HepG2 (cell line): ENCODE data around the gene PIK3IP1. TPM values are rescaled to one million over a fixed set of nuclear protein-coding genes. Genes with fewer than 3 reads are reported as not detected.

Experiments used
- ATAC-seq: fragments of 200-7000 bp; cut with Tn5 transposase; 3 replicates; pipeline ENCODE4 v1.9.1; 2020; ENCODE audit warnings: mild to moderate bottlenecking, moderate library complexity
- BruUV-seq: library from RNA; stranded (reverse); fragments of 400-500 nt; replicated peaks from 2 replicates; lab custom pipeline; 2021; lab: Mats Ljungman, UMichigan
- CTCF ChIA-PET: fragments of 300-600 bp; formaldehyde crosslinking; extraction: SDS; loops from one replicate; lab custom pipeline; 2021; ENCODE audit warnings: low total read pairs, inconsistent platforms, low intra/inter-chr PET ratio; lab: Yijun Ruan, JAX
- POLR2A ChIA-PET: fragments of 350-600 bp; sonication (Branson Sonifier 250); formaldehyde crosslinking; loops from one replicate; lab custom pipeline; 2020; ENCODE audit warnings: antibody characterized with exemption, inconsistent platforms; lab: Yijun Ruan, JAX
- DNase-seq: peaks from one replicate; pipeline ENCODE4 v3.0.0-alpha.2; 2015; ENCODE audit warnings: low spot score
- FAIRE-seq: peaks from 3 replicates; lab custom pipeline; 2011; peaks lifted over from hg19 to GRCh38; lab: Jason Lieb, UNC
- H2AFZ ChIP-seq: one replicate; pipeline ENCODE4 v1.6.1; 2011; ENCODE audit warnings: low read length, inconsistent platforms
- H3K27ac ChIP-seq: fragments of 300-600 bp; 3 replicates; pipeline ENCODE4 v1.8.0; 2011; ENCODE audit warnings: mixed run types, mild to moderate bottlenecking, mixed read lengths, low read length, inconsistent platforms; ENCODE audit not compliant: insufficient read depth; ENCODE audit errors: extremely low read length
- H3K27me3 ChIP-seq, 2 experiments: fragments of 200-600 bp in 1 of 2; 2 replicates in 1 of 2; 3 replicates in 1 of 2; pipeline versions ENCODE4 v1.6.0 to v1.8.0; 2011; ENCODE audit warnings: low read length in 2 of 2, mild to moderate bottlenecking in 2 of 2, moderate library complexity in 2 of 2, inconsistent platforms in 1 of 2; ENCODE audit not compliant: insufficient read depth in 2 of 2, control insufficient read depth in 1 of 2
- H3K36me3 ChIP-seq, 2 experiments: fragments of 200-600 bp in 1 of 2; replicated peaks in 1 of 2; 2 replicates in 1 of 2; 3 replicates in 1 of 2; pipeline versions ENCODE4 v1.5.1 to v1.8.0; 2011; ENCODE audit warnings: low read length in 2 of 2, inconsistent platforms in 1 of 2; ENCODE audit not compliant: insufficient read depth in 2 of 2, control insufficient read depth in 1 of 2
- H3K4me1 ChIP-seq: 2 replicates; pipeline ENCODE4 v1.5.1; 2012; ENCODE audit warnings: low read length, inconsistent platforms; ENCODE audit not compliant: insufficient read depth
- H3K4me2 ChIP-seq: 2 replicates; pipeline ENCODE4 v1.6.0; 2011; ENCODE audit warnings: low read depth, low read length, inconsistent platforms
- H3K4me3 ChIP-seq, 3 experiments: fragments of 200-600 bp in 1 of 3; sonication (generic), shearing (Covaris generic) in 1 of 3; replicated peaks in 1 of 3; 2 replicates each; pipeline ENCODE4 v1.5.1; 2011 to 2016; ENCODE audit warnings: low read length in 3 of 3, inconsistent platforms in 2 of 3, low read depth in 2 of 3, mild to moderate bottlenecking in 2 of 3, control low read depth in 1 of 3, mixed read lengths in 1 of 3; ENCODE audit not compliant: insufficient read depth in 1 of 3
- H3K79me2 ChIP-seq: one replicate; pipeline ENCODE4 v1.6.1; 2011; ENCODE audit warnings: low read length, inconsistent platforms; ENCODE audit not compliant: insufficient read depth
- H3K9ac ChIP-seq: 2 replicates; pipeline ENCODE4 v1.6.0; 2011; ENCODE audit warnings: mild to moderate bottlenecking, low read depth, low read length, inconsistent platforms; ENCODE audit not compliant: insufficient read depth
- H3K9me3 ChIP-seq: 2 replicates; pipeline ENCODE4 v1.5.1; 2012; ENCODE audit warnings: mild to moderate bottlenecking, low read length
- H4K20me1 ChIP-seq: 2 replicates; pipeline ENCODE4 v1.6.0; 2011; ENCODE audit warnings: inconsistent platforms, mild to moderate bottlenecking, low read length, moderate library complexity; ENCODE audit not compliant: insufficient read depth
- EHMT2 ChIP-seq: fragments of 200-600 bp; sonication (generic); IDR thresholded peaks from 2 replicates; pipeline ENCODE4 v1.7.0; 2017; ENCODE audit warnings: antibody characterized with exemption, low read depth, low read length, borderline replicate concordance
- HOXA7 ChIP-seq: sonication (generic); formaldehyde crosslinking; IDR thresholded peaks from 2 replicates; pipeline ENCODE4 v1.8.1; 2022; ENCODE audit warnings: mild to moderate bottlenecking, missing genetic modification reagents, moderate library complexity
- MAFK ChIP-seq, 2 experiments: IDR thresholded peaks in 1 of 2; conservative IDR thresholded peaks in 1 of 2; 2 replicates each; pipeline ENCODE4 v1.6.1; 2011; ENCODE audit warnings: improper control_type of control experiment in 2 of 2, low read length in 2 of 2
- SMYD3 ChIP-seq: sonication (generic); formaldehyde crosslinking; IDR thresholded peaks from 2 replicates; pipeline ENCODE4 v1.8.1; 2023; ENCODE audit warnings: mild to moderate bottlenecking, missing genetic modification reagents
- ZFAT ChIP-seq: sonication (generic); formaldehyde crosslinking; conservative IDR thresholded peaks from 2 replicates; pipeline ENCODE4 v1.8.1; 2023; ENCODE audit warnings: missing genetic modification reagents, inconsistent platforms
- ZFP36 ChIP-seq: fragments of 150-350 bp; IDR thresholded peaks from 2 replicates; pipeline ENCODE4 v1.6.1; 2018; ENCODE audit warnings: borderline replicate concordance, low read length, low read depth; ENCODE audit not compliant: partially characterized antibody
- ZNF383 ChIP-seq: sonication (generic); formaldehyde crosslinking; IDR thresholded peaks from 2 replicates; pipeline ENCODE4 v1.4.0; 2020; ENCODE audit warnings: missing genetic modification reagents, mild to moderate bottlenecking, borderline replicate concordance
- WGBS: methylation state at CpG from one replicate; pipeline ENCODE4 v1.1.6; 2017; ENCODE audit warnings: low lambda C conversion rate; 5-methylcytosine and 5-hydroxymethylcytosine counted together
- in situ Hi-C: cut with HindIII; loops from 2 replicates; pipeline ENCODE4 v1.10.0; 2017; ENCODE audit warnings: low pct_unique_long_range_greater_than_20kb; ENCODE audit not compliant: extremely low pct_ligation_motif_present
- intact Hi-C: fragments of 100-400 bp; cut with micrococcal nuclease; formaldehyde crosslinking; loops from one replicate; pipeline ENCODE4 v1.10.0; 2022; ENCODE audit not compliant: unreplicated experiment
- polyA plus RNA-seq, 8 experiments: library from polyadenylated mRNA; depleted of rRNA in 3 of 8; stranded (reverse) in 7 of 8; unstranded in 1 of 8; fragments of >200 nt; fragmentation: Illumina TruSeq in 4 of 8; extraction: Trizol in 4 of 8; gene quantifications; 2 replicates each; pipeline versions ENCODE4 v1.2.1 to v1.2.3, GENCODE V29; 2011 to 2016; ENCODE audit warnings: low read depth in 4 of 8, missing spikeins in 1 of 8, mixed read lengths in 1 of 8; ENCODE audit not compliant: insufficient read depth in 1 of 8
- total RNA-seq, 5 experiments: library from RNA; depleted of rRNA; stranded (reverse); fragments of >200 nt; fragmentation: Illumina TruSeq; extraction: Trizol; gene quantifications; 2 replicates each; pipeline ENCODE4 v1.2.3, GENCODE V29; 2016; ENCODE audit warnings: low read depth in 1 of 5
- TF ChIP-seq, protein P1 (sequence below), 2 experiments: sonication (generic) in 1 of 2; formaldehyde crosslinking in 1 of 2; IDR thresholded peaks; 2 replicates each; pipeline versions ENCODE4 v1.5.1 to v1.6.1; 2011 to 2020; ENCODE audit warnings: borderline replicate concordance in 1 of 2, low read depth in 1 of 2, low read length in 1 of 2, mild to moderate bottlenecking in 1 of 2, missing genetic modification reagents in 1 of 2, moderate library complexity in 1 of 2
- TF ChIP-seq, protein P2 (sequence below): IDR thresholded peaks from 2 replicates; pipeline ENCODE4 v1.6.1; 2016; ENCODE audit warnings: low read depth, borderline replicate concordance
- TF ChIP-seq, protein P3 (sequence below): sonication (generic); formaldehyde crosslinking; IDR thresholded peaks from 2 replicates; pipeline ENCODE4 v1.5.1; 2020; ENCODE audit warnings: mild to moderate bottlenecking, missing genetic modification reagents, moderate library complexity
- TF ChIP-seq, protein P4 (sequence below): sonication (generic); formaldehyde crosslinking; IDR thresholded peaks from 2 replicates; pipeline ENCODE4 v1.9.0; 2021; ENCODE audit warnings: missing genetic modification reagents, mild to moderate bottlenecking, borderline replicate concordance
- TF ChIP-seq, protein P5 (sequence below): sonication (generic); formaldehyde crosslinking; IDR thresholded peaks from 2 replicates; pipeline ENCODE4 v1.4.0; 2020; ENCODE audit warnings: missing genetic modification reagents, mild to moderate bottlenecking, borderline replicate concordance

Gene PIK3IP1
- total and polyA plus RNA-seq, 2 of the 13 experiments (the other 11 are each of a cell fraction or from before 2014, with no cell fraction given): 1.3 to 2.5 TPM

DNA sequence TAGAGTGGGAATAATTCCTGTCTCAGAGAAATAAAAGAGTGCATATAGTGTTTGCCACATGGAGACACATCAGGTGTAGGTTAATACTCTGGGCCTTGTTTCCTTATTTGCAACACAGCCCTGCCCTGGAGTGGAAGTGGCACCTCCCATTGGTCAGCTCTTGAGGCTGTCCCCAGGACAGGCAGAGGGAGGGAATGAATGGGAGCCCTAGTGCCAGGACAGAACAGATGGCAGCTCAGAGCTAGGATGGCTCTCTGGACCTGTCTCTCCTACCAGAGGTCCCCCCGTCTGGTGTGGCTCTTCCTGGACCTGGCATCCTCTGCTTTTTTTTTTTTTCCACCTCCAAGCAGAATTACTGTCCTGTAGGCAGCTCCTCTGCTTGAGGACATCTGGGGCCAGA lies 44.6 kb downstream of the PIK3IP1 start:
- H2AFZ ChIP-seq: no peak overlapping the region
- H3K4me1 ChIP-seq: peaks cover 68% of the 10 kb centered on the region
- H3K9me3 ChIP-seq: no peaks in the 10 kb centered on the region
- no peak overlapping the region for H3K4me3 ChIP-seq
- H3K79me2 ChIP-seq: peaks cover 53% of the 10 kb centered on the region
- no peak overlapping the region for H3K9ac ChIP-seq
- ChIA-PET POLR2A (interaction anchor here (1.1 kb wide), 1 partner anchor 9 kb away, joined by 3 read pairs; no protein-coding TSS in a partner anchor), CTCF (no interaction called here)
- WGBS: 92% methylated on average over 1 of the region's 1 CpG
- ATAC-seq (no peak), FAIRE-seq (no peak), DNase-seq (no peak)
- TF ChIP-seq, protein P1, sequence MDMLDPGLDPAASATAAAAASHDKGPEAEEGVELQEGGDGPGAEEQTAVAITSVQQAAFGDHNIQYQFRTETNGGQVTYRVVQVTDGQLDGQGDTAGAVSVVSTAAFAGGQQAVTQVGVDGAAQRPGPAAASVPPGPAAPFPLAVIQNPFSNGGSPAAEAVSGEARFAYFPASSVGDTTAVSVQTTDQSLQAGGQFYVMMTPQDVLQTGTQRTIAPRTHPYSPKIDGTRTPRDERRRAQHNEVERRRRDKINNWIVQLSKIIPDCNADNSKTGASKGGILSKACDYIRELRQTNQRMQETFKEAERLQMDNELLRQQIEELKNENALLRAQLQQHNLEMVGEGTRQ (IDR thresholded peaks at IDR 0.05; ENCODE audit: low read depth, low read length): no peak
- TF ChIP-seq, protein P1 (CRISPR knock-in tag; IDR thresholded peaks at IDR 0.05; ENCODE audit: borderline replicate concordance): no peak
- TF ChIP-seq ZFP36 (no peak), EHMT2 (no peak), ZFAT (CRISPR knock-in tag) (no peak), ZNF383 (no peak), HOXA7 (CRISPR knock-in tag) (no peak), SMYD3 (CRISPR knock-in tag) (no peak), MAFK (conservative IDR thresholded peaks at IDR 0.05 in 1 of 2, IDR thresholded peaks at IDR 0.05 in 1 of 2; ENCODE audit: low read length in 2 of 2) (no peak)
- TF ChIP-seq, protein P2, sequence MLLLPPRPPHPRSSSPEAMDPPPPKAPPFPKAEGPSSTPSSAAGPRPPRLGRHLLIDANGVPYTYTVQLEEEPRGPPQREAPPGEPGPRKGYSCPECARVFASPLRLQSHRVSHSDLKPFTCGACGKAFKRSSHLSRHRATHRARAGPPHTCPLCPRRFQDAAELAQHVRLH: no peak
- TF ChIP-seq, protein P3, sequence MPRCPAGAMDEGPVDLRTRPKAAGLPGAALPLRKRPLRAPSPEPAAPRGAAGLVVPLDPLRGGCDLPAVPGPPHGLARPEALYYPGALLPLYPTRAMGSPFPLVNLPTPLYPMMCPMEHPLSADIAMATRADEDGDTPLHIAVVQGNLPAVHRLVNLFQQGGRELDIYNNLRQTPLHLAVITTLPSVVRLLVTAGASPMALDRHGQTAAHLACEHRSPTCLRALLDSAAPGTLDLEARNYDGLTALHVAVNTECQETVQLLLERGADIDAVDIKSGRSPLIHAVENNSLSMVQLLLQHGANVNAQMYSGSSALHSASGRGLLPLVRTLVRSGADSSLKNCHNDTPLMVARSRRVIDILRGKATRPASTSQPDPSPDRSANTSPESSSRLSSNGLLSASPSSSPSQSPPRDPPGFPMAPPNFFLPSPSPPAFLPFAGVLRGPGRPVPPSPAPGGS: no peak
- TF ChIP-seq, protein P4, sequence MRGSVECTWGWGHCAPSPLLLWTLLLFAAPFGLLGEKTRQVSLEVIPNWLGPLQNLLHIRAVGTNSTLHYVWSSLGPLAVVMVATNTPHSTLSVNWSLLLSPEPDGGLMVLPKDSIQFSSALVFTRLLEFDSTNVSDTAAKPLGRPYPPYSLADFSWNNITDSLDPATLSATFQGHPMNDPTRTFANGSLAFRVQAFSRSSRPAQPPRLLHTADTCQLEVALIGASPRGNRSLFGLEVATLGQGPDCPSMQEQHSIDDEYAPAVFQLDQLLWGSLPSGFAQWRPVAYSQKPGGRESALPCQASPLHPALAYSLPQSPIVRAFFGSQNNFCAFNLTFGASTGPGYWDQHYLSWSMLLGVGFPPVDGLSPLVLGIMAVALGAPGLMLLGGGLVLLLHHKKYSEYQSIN (CRISPR knock-in tag): no peak
- TF ChIP-seq, protein P5, sequence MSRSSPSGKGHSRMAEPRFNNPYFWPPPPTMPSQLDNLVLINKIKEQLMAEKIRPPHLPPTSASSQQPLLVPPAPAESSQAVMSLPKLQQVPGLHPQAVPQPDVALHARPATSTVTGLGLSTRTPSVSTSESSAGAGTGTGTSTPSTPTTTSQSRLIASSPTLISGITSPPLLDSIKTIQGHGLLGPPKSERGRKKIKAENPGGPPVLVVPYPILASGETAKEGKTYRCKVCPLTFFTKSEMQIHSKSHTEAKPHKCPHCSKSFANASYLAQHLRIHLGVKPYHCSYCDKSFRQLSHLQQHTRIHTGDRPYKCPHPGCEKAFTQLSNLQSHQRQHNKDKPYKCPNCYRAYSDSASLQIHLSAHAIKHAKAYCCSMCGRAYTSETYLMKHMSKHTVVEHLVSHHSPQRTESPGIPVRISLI (CRISPR knock-in tag): no peak
- H3K36me3 ChIP-seq: peaks cover 7 to 67% of the 10 kb centered on the region in 2 experiments
- H4K20me1 ChIP-seq: peaks cover 46% of the 10 kb centered on the region
- in situ Hi-C loops (no loop called here), intact Hi-C loops (no loop called here)
- H3K27me3 ChIP-seq: no peaks in the 10 kb centered on the region
- no TSS peak for BruUV-seq
- no peak overlapping the region for H3K4me2 ChIP-seq
- H3K27ac ChIP-seq: no peak overlapping the region
